SU-DHL-6 (cell line): ENCODE data around the gene SLC4A3.

Source experiments
- H2AFZ ChIP-seq: fragments of 200-600 bp; sonication (generic); 2 replicates; pipeline ENCODE4 v1.6.1; 2014; ENCODE audit warnings: low read depth, mild to moderate bottlenecking, moderate library complexity, mixed read lengths, antibody characterized with exemption, low read length; ENCODE audit not compliant: severe bottlenecking
- H3F3A ChIP-seq: fragments of 200-600 bp; shearing (Covaris generic); 2 replicates; pipeline ENCODE4 v1.6.0; 2016; ENCODE audit warnings: antibody characterized with exemption, mild to moderate bottlenecking; ENCODE audit not compliant: insufficient read depth
- H3K27ac ChIP-seq: fragments of 200-600 bp; sonication (generic); 2 replicates; pipeline ENCODE4 v1.5.1; 2016; ENCODE audit warnings: low read depth, mild to moderate bottlenecking, low read length, moderate library complexity, mixed read lengths
- H3K27me3 ChIP-seq: fragments of 200-600 bp; sonication (generic), shearing (Covaris generic); 2 replicates; pipeline ENCODE4 v1.6.0; 2014; ENCODE audit warnings: mild to moderate bottlenecking, low read length
- H3K36me3 ChIP-seq: fragments of 200-600 bp; sonication (generic); 2 replicates; pipeline ENCODE4 v1.6.1; 2014; ENCODE audit warnings: mild to moderate bottlenecking, low read length, mixed read lengths
- H3K4me2 ChIP-seq: fragments of 300-600, 200-600 bp; shearing (Covaris generic), sonication (generic); 2 replicates; pipeline ENCODE4 v1.6.0; 2014; ENCODE audit warnings: low read length, low read depth, mild to moderate bottlenecking; ENCODE audit not compliant: poor library complexity, severe bottlenecking
- H3K4me3 ChIP-seq: fragments of 200-600 bp; sonication (generic); 2 replicates; pipeline ENCODE4 v1.5.1; 2014; ENCODE audit warnings: antibody characterized with exemption, low read length, mild to moderate bottlenecking, mixed read lengths; ENCODE audit not compliant: insufficient read depth, poor library complexity, severe bottlenecking
- H3K79me2 ChIP-seq: fragments of 200-600 bp; sonication (generic); 2 replicates; pipeline ENCODE4 v1.6.1; 2014; ENCODE audit warnings: mild to moderate bottlenecking, low read length, moderate library complexity; ENCODE audit not compliant: insufficient read depth
- H3K9ac ChIP-seq: fragments of 200-600 bp; sonication (generic); 2 replicates; pipeline ENCODE4 v1.7.0; 2014; ENCODE audit warnings: mild to moderate bottlenecking, low read length
- H3K9me2 ChIP-seq: fragments of 200-600 bp; sonication (generic); replicated peaks from 2 replicates; pipeline ENCODE4 v1.6.1; 2014; ENCODE audit warnings: low read length; ENCODE audit not compliant: insufficient read depth
- H3K9me3 ChIP-seq: fragments of 200-600 bp; sonication (generic); 2 replicates; pipeline ENCODE4 v1.6.1; 2014; ENCODE audit warnings: low read length, mixed read lengths; ENCODE audit not compliant: insufficient read depth
- H4K20me1 ChIP-seq: fragments of 200-600 bp; sonication (generic); 2 replicates; pipeline ENCODE4 v1.6.1; 2014; ENCODE audit warnings: low read depth, mild to moderate bottlenecking, antibody characterized with exemption, low read length, moderate library complexity, mixed read lengths
- CTCF ChIP-seq: fragments of 200-600 bp; sonication (generic); IDR thresholded peaks from one replicate; pipeline ENCODE4 v1.5.1; 2017; ENCODE audit warnings: antibody characterized with exemption, mild to moderate bottlenecking, low read length, moderate library complexity; ENCODE audit not compliant: insufficient read depth, poor library complexity, severe bottlenecking
- EZH2phosphoT487 ChIP-seq: fragments of 200-600 bp; sonication (generic), shearing (Covaris generic); conservative IDR thresholded peaks from 2 replicates; pipeline ENCODE4 v1.6.1; 2018; ENCODE audit warnings: mild to moderate bottlenecking, antibody characterized with exemption, low read length, moderate library complexity, mixed read lengths

SLC4A3 gene

GRCh38 chr2:219630770-219631405, 3.5 kb downstream of the SLC4A3 start:
- no peak overlapping the region for H3K4me2 ChIP-seq
- H3F3A ChIP-seq, result no peaks in the 10 kb centered on the region
- no peak overlapping the region for H2AFZ ChIP-seq
- H3K79me2 ChIP-seq, result no peaks in the 10 kb centered on the region
- no peaks in the 10 kb centered on the region for H3K9me3 ChIP-seq
- H3K27me3 ChIP-seq, result no peaks in the 10 kb centered on the region
- no peak overlapping the region for H3K9ac ChIP-seq
- no peak overlapping the region for H3K27ac ChIP-seq
- H3K4me3 ChIP-seq, result no peak overlapping the region
- H3K36me3 ChIP-seq, result no peaks in the 10 kb centered on the region
- no peaks in the 10 kb centered on the region for H4K20me1 ChIP-seq
- TF ChIP-seq CTCF (no peak), EZH2phosphoT487 (no peak)
- H3K9me2 ChIP-seq, result no peaks in the 10 kb centered on the region

GRCh38 chr2:219631406-219631891, 4.0 kb downstream of the SLC4A3 start:
- H3F3A ChIP-seq, result no peaks in the 10 kb centered on the region
- no peak overlapping the region for H3K9ac ChIP-seq
- no peaks in the 10 kb centered on the region for H3K9me2 ChIP-seq
- no peak overlapping the region for H3K4me3 ChIP-seq
- no peak overlapping the region for H3K4me2 ChIP-seq
- H3K27me3 ChIP-seq, result no peaks in the 10 kb centered on the region
- no peaks in the 10 kb centered on the region for H3K36me3 ChIP-seq
- H2AFZ ChIP-seq, result no peak overlapping the region
- no peaks in the 10 kb centered on the region for H3K79me2 ChIP-seq
- H4K20me1 ChIP-seq, result no peaks in the 10 kb centered on the region
- H3K9me3 ChIP-seq, result no peaks in the 10 kb centered on the region
- H3K27ac ChIP-seq, result no peak overlapping the region
- TF ChIP-seq CTCF (no peak), EZH2phosphoT487 (no peak)

- Histone ChIP-seq H3K4me2 (no peak overlapping the region), H4K20me1 (no peaks in the 10 kb centered on the region), H3F3A (no peaks in the 10 kb centered on the region), H3K9me2 (no peaks in the 10 kb centered on the region), H2AFZ (no peak overlapping the region), H3K36me3 (no peaks in the 10 kb centered on the region), H3K79me2 (no peaks in the 10 kb centered on the region), H3K9me3 (no peaks in the 10 kb centered on the region), H3K9ac (no peak overlapping the region), H3K4me3 (no peak overlapping the region), H3K27ac (no peak overlapping the region), H3K27me3 (no peaks in the 10 kb centered on the region)
- TF ChIP-seq CTCF, result no peak
- no peak for TF ChIP-seq EZH2phosphoT487
Measured at GRCh38 chr2:219631904-219632759, 4.7 kb downstream of the SLC4A3 start.
